Prostate gland (tissue), 2 donors: Measurements from ENCODE around the gene CEP128. TPM values are rescaled to one million over a fixed set of nuclear protein-coding genes. Genes with fewer than 3 reads are reported as not detected.

Experiments
- DNase-seq: peaks from one replicate; pipeline ENCODE4 v3.0.0-alpha.2; 2019; ENCODE audit warnings: low spot score
- H3K27ac ChIP-seq, 2 donors: fragments of 200-600 bp; sonication (generic); 2 replicates each; pipeline ENCODE4 v1.5.1; 2017 to 2019
- H3K27me3 ChIP-seq: fragments of 200-600 bp; sonication (generic); replicated peaks from 2 replicates; pipeline ENCODE4 v1.5.1; 2019; ENCODE audit not compliant: insufficient read depth
- H3K36me3 ChIP-seq, 2 donors: fragments of 200-600 bp; sonication (generic); 1 replicate in 1 of 2; 2 replicates in 1 of 2; pipeline versions ENCODE4 v1.5.1 to v1.8.1; 2017 to 2019
- H3K4me1 ChIP-seq: fragments of 200-600 bp; sonication (generic); replicated peaks from 2 replicates; pipeline ENCODE4 v1.5.1; 2019
- H3K4me3 ChIP-seq, 2 donors: fragments of 200-600 bp; sonication (generic); 2 replicates each; pipeline ENCODE4 v1.5.1; 2017 to 2019
- H3K9me3 ChIP-seq: fragments of 200-600 bp; sonication (generic); 2 replicates; pipeline ENCODE4 v1.5.1; 2017
- POLR2A ChIP-seq: fragments of 450-650 bp; IDR thresholded peaks from one replicate; pipeline ENCODE4 v1.6.1; 2016; ENCODE audit warnings: antibody characterized with exemption, mild to moderate bottlenecking
- POLR2AphosphoS5 ChIP-seq: sonication (generic); formaldehyde crosslinking; IDR thresholded peaks from one replicate; pipeline ENCODE4 v1.6.1; 2017; ENCODE audit warnings: antibody characterized with exemption
- WGBS: methylation state at CpG from one replicate; pipeline ENCODE4 v1.1.5; 2018; 5-methylcytosine and 5-hydroxymethylcytosine counted together
- intact Hi-C: fragments of 100-400 bp; cut with DNase I; formaldehyde crosslinking; loops from one replicate; pipeline ENCODE4 v1.14.2; 2022
- total RNA-seq, 2 donors: library from RNA; depleted of rRNA; stranded (reverse); fragments of >200 nt; gene quantifications; one replicate each; pipeline ENCODE4 v1.1.0, GENCODE V29; 2016
- TF ChIP-seq, protein P1 (sequence below), 4 experiments: fragments of 200-600 bp in 2 of 4; fragments of 450-650 bp in 2 of 4; sonication (generic) in 2 of 4; IDR thresholded peaks; 1 replicate in 3 of 4; 2 replicates in 1 of 4; pipeline ENCODE4 v1.5.1; 2016 to 2019; ENCODE audit warnings: antibody characterized with exemption in 4 of 4, mild to moderate bottlenecking in 2 of 4, moderate library complexity in 2 of 4

The CEP128 gene
- total RNA-seq, 2 donors from 2014 or later, result 6.4 to 7.3 TPM

DNA sequence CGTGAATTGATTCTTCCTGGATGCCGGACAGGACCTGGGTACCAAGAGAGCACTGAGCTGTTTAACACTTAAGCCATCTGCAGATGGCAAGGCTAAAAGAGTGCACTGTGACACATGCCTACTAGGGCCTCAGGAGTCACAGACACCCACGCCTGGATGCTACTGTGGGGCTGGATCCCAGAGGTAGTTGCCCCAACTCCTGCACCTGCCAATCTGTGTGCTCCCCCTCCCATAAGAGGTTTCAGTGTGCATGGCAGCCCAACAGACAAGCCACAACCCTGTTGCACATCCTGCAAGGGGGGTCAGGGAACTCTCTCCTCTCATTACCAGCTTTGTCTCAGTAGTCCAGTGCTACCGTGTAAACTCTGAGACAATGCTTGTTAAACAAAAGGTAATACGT lies 169.0 kb downstream of the CEP128 start:
- no peaks in the 10 kb centered on the region for H3K27me3 ChIP-seq
- no peaks in the 10 kb centered on the region for H3K36me3 ChIP-seq
- no peak overlapping the region for H3K27ac ChIP-seq
- no peaks in the 10 kb centered on the region for H3K9me3 ChIP-seq
- intact Hi-C loops, result no loop called here
- DNase-seq, result no peak
- no peak overlapping the region for H3K4me3 ChIP-seq
- WGBS, result 92% methylated on average over 5 of the region's 5 CpGs
- no peaks in the 10 kb centered on the region for H3K4me1 ChIP-seq
- TF ChIP-seq, protein P1, sequence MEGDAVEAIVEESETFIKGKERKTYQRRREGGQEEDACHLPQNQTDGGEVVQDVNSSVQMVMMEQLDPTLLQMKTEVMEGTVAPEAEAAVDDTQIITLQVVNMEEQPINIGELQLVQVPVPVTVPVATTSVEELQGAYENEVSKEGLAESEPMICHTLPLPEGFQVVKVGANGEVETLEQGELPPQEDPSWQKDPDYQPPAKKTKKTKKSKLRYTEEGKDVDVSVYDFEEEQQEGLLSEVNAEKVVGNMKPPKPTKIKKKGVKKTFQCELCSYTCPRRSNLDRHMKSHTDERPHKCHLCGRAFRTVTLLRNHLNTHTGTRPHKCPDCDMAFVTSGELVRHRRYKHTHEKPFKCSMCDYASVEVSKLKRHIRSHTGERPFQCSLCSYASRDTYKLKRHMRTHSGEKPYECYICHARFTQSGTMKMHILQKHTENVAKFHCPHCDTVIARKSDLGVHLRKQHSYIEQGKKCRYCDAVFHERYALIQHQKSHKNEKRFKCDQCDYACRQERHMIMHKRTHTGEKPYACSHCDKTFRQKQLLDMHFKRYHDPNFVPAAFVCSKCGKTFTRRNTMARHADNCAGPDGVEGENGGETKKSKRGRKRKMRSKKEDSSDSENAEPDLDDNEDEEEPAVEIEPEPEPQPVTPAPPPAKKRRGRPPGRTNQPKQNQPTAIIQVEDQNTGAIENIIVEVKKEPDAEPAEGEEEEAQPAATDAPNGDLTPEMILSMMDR (IDR thresholded peaks at IDR 0.05), result no peak
- no peak for TF ChIP-seq POLR2A
- no peak for TF ChIP-seq POLR2AphosphoS5

DNA sequence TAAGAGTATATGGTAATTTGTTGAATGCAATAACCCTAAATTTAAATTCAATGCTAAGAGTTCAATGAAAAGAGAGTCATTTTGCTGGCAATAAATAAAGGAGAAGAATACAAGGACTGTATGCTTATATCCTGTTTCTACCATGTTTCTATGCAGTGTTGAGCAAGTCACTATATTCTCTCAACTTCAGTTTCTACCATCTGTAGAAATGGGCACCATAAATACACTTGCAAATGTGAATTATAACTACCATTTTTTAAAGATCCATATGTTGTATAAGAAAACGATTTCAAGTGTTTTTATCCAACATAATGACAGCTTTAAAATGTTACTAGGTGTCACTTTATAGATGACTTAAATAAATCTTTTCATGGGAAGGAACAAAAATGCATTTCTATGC lies 170.3 kb downstream of the CEP128 start:
- TF ChIP-seq, protein P1 (IDR thresholded peaks at IDR 0.05), result no peak
- TF ChIP-seq POLR2A (no peak), POLR2AphosphoS5 (no peak)
- Histone ChIP-seq H3K27me3 (no peaks in the 10 kb centered on the region), H3K9me3 (no peaks in the 10 kb centered on the region), H3K27ac (no peak overlapping the region), H3K4me3 (no peak overlapping the region), H3K36me3 (no peaks in the 10 kb centered on the region), H3K4me1 (no peaks in the 10 kb centered on the region)
- intact Hi-C loops, result no loop called here
- DNase-seq, result no peak
- WGBS, result 81% methylated on average over 1 of the region's 1 CpG

DNA sequence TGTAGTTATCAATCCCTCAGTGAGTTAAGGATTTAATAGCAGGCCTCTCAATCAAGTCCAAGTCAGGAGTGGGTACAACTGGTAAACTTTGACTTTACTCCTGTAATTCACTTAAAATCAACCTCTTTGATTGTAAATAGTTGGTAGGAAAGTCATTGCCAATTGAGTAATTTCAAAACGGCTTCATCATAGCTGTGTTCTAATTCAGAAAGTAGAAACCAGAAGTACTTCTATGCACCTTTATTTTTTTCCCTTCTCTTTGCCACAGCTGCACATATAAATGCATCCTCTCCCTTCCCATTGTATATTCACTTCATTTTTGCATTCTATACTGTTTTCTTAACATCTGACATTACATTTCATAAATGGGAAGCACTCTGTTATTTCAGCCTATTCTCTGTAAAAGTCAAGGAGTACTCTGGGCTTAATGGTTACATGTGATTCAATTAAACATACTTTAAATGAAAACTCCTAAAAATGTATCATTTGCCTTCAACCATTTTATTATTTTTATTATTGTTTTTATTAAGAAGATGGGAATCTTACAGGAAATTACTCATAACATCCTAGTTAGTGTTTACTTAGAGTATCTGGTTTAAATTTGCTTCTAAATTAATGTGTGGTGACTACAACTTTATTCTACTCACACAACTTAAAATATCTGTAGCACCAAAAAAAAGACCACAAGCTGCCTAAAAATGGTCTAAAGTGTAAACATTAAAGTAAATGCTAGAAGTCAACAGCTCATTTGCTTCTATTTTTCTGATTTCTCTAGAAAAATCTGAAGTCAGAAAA lies 171.2 kb downstream of the CEP128 start:
- TF ChIP-seq, protein P1 (IDR thresholded peaks at IDR 0.05), result no peak
- TF ChIP-seq POLR2A (no peak), POLR2AphosphoS5 (no peak)
- Histone ChIP-seq H3K36me3 (no peaks in the 10 kb centered on the region), H3K9me3 (no peaks in the 10 kb centered on the region), H3K27ac (no peak overlapping the region), H3K27me3 (no peaks in the 10 kb centered on the region), H3K4me3 (no peak overlapping the region), H3K4me1 (no peaks in the 10 kb centered on the region)
- 84% methylated on average over 1 of the region's 1 CpG for WGBS
- no peak for DNase-seq
- intact Hi-C loops, result no loop called here

DNA sequence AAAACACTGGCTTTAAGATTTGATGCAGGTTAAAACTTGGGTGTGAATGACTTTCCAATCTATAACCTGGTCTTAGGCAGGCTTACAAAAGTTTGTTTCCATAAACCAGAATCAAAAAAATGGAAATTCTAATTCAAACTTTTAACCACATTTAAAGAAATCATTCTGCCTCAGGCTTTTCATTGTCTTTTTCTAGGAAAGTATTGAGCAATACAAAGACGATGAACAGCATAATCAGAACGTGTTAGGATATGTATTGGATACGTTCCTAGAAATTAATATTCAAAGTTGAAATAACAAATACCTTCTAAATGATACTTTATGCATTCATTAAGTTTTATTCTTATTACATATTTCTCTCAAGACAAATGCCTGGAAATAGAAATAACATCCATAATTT lies 172.9 kb downstream of the CEP128 start:
- WGBS, result 66% methylated on average over 3 of the region's 3 CpGs
- no peak for TF ChIP-seq POLR2A
- no peak for TF ChIP-seq POLR2AphosphoS5
- TF ChIP-seq, protein P1 (IDR thresholded peaks at IDR 0.05), result no peak
- no peak for DNase-seq
- no peak overlapping the region for H3K4me3 ChIP-seq
- no peaks in the 10 kb centered on the region for H3K4me1 ChIP-seq
- intact Hi-C loops, result no loop called here
- no peaks in the 10 kb centered on the region for H3K9me3 ChIP-seq
- no peaks in the 10 kb centered on the region for H3K27me3 ChIP-seq
- no peaks in the 10 kb centered on the region for H3K36me3 ChIP-seq
- no peak overlapping the region for H3K27ac ChIP-seq

DNA sequence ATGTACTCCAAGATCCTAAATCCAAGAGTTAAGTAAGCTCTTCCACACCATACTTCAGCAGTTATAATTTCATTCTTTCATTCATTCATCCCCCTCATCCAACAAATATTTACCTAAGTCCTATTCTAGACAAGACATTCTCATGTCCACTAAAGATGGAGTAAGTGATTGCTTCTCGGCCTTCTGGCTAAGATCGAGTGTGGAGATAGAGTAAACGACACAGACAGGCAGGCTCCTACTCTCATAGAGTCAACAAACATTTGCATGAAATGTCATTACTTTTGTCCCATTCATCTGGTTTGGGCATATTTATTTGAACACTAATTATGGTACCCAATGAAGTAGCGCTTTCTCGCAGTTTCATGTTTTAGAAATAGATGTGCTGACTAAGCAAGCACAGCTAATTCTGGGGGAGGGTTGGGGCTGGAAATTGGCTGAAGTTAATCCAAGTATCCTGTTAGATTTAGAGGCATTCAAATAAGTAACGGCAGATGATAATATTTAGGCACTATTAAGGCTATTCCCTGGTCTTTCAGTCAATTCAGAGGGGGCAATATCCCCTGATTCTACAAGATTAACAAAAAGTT lies 176.5 kb downstream of the CEP128 start:
- no peak overlapping the region for H3K27ac ChIP-seq
- intact Hi-C loops, result no loop called here
- TF ChIP-seq, protein P1 (IDR thresholded peaks at IDR 0.05), result no peak
- TF ChIP-seq POLR2A (no peak), POLR2AphosphoS5 (no peak)

More for the DNA sequence above, 176.5 kb downstream of the CEP128 start:
- no peaks in the 10 kb centered on the region for H3K9me3 ChIP-seq
- H3K27me3 ChIP-seq, result no peaks in the 10 kb centered on the region
- no peak for DNase-seq
- H3K4me3 ChIP-seq, result no peak overlapping the region
- no peaks in the 10 kb centered on the region for H3K4me1 ChIP-seq
- WGBS, result 90% methylated on average over 6 of the region's 6 CpGs
- H3K36me3 ChIP-seq, result no peaks in the 10 kb centered on the region
